ENCODE results near the gene PTHLH.

PTHLH gene

DNA sequence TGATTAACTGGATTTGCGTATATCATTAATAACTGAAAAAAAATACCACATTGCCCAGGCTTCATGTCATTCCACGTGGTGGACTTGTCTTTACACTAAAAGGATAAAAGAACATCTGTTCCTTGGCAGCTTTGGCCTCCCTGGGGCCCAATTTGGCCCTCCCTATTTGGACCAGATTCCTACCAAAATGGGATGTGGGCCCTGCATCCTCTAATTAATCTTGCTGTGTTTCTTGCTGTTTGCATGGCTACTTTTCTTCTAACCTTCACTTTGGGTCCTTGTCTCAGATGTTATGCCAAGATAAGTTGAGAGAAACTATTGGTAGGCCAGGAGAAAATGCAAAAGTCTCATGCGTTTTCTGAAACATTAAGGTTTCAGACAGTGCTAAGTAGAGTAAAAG is 57.5 kb downstream of the PTHLH start:
- no peak overlapping the region for H3K4me3 ChIP-seq (ENCODE audit: low read length)
- no peak for DNase-seq (ENCODE audit: low read depth)
- TF ChIP-seq, protein P1, sequence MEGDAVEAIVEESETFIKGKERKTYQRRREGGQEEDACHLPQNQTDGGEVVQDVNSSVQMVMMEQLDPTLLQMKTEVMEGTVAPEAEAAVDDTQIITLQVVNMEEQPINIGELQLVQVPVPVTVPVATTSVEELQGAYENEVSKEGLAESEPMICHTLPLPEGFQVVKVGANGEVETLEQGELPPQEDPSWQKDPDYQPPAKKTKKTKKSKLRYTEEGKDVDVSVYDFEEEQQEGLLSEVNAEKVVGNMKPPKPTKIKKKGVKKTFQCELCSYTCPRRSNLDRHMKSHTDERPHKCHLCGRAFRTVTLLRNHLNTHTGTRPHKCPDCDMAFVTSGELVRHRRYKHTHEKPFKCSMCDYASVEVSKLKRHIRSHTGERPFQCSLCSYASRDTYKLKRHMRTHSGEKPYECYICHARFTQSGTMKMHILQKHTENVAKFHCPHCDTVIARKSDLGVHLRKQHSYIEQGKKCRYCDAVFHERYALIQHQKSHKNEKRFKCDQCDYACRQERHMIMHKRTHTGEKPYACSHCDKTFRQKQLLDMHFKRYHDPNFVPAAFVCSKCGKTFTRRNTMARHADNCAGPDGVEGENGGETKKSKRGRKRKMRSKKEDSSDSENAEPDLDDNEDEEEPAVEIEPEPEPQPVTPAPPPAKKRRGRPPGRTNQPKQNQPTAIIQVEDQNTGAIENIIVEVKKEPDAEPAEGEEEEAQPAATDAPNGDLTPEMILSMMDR (conservative IDR thresholded peaks at IDR 0.05; ENCODE audit: low read depth, low read length), result no peak

GRCh38 chr12:27913999-27914614 is 58.4 kb downstream of the PTHLH start:
- no peak overlapping the region for H3K4me3 ChIP-seq (ENCODE audit: low read length)
- no peak for DNase-seq (ENCODE audit: low read depth)
- TF ChIP-seq, protein P1 (conservative IDR thresholded peaks at IDR 0.05; ENCODE audit: low read depth, low read length), result no peak

- DNase-seq (ENCODE audit: low read depth), result no peak
- no peak overlapping the region for H3K4me3 ChIP-seq (ENCODE audit: low read length)
- TF ChIP-seq, protein P1 (conservative IDR thresholded peaks at IDR 0.05; ENCODE audit: low read depth, low read length), result no peak
Observed at GRCh38 chr12:27911397-27911796, 61.1 kb downstream of the PTHLH start.
